Tibial nerve (tissue), 4 donors: Measurements from ENCODE around the gene CPLANE2.

Experiments
- EP300 ChIP-seq, 2 donors: sonication (generic); formaldehyde crosslinking; IDR thresholded peaks; one replicate each; pipeline ENCODE4 v1.6.1; 2017; ENCODE audit warnings: antibody characterized with exemption in 2 of 2, mild to moderate bottlenecking in 1 of 2
- POLR2A ChIP-seq, 2 donors: fragments of 450-650 bp; IDR thresholded peaks; one replicate each; pipeline ENCODE4 v1.6.1; 2017; ENCODE audit warnings: antibody characterized with exemption in 2 of 2, mild to moderate bottlenecking in 2 of 2, moderate library complexity in 2 of 2
- TF ChIP-seq, protein P1 (sequence below), 5 experiments: fragments of 200-600 bp in 3 of 5; fragments of 450-650 bp in 2 of 5; sonication (generic) in 3 of 5; IDR thresholded peaks; one replicate each; pipeline ENCODE4 v1.5.1; 2016 to 2019; ENCODE audit warnings: antibody characterized with exemption in 5 of 5, mild to moderate bottlenecking in 3 of 5, moderate library complexity in 2 of 5

DNA sequence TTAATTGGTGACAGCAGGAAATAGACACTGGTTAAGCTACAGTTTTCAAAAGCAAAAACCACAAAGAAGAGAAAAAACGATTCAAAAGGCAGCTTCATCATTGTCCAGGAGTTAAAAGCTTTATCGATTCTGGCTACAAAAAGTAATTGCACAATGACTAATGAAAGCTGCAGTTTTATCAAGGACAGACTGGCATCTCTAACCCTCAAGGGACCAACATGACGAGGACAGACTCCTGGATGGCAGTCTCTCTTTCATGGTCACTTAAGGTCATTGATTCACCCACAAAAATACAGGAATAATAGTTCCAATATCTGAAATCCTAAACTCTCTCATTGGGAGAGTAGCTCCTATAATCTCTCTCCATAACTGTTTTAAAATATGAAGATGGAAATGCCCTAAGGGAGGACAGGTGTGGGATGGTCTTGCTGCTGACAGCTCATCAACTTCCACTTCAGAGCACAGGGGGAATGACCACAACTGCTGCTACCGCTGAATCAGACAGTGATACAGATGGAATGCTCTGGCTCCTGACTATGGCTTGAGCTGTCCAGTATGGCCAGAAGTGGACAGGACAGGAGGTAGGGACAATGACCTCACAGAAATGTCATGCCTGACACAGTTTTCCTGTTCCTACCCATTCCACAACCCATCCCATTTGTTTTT lies 17.4 kb upstream of the CPLANE2 start:
- TF ChIP-seq, protein P1, sequence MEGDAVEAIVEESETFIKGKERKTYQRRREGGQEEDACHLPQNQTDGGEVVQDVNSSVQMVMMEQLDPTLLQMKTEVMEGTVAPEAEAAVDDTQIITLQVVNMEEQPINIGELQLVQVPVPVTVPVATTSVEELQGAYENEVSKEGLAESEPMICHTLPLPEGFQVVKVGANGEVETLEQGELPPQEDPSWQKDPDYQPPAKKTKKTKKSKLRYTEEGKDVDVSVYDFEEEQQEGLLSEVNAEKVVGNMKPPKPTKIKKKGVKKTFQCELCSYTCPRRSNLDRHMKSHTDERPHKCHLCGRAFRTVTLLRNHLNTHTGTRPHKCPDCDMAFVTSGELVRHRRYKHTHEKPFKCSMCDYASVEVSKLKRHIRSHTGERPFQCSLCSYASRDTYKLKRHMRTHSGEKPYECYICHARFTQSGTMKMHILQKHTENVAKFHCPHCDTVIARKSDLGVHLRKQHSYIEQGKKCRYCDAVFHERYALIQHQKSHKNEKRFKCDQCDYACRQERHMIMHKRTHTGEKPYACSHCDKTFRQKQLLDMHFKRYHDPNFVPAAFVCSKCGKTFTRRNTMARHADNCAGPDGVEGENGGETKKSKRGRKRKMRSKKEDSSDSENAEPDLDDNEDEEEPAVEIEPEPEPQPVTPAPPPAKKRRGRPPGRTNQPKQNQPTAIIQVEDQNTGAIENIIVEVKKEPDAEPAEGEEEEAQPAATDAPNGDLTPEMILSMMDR (IDR thresholded peaks at IDR 0.05) = no peak
- TF ChIP-seq EP300 (IDR thresholded peaks at IDR 0.05) (no peak), POLR2A (IDR thresholded peaks at IDR 0.05) (no peak)
